ENCODE results near the gene PNPLA2. TPM values are rescaled to one million over a fixed set of nuclear protein-coding genes. Genes with fewer than 3 reads are reported as not detected.

PNPLA2 gene
- total and polyA plus RNA-seq, 2 of the 8 experiments (the other 6 are each of a cell fraction or from before 2014, with no cell fraction given), result 30.9 to 62.1 TPM

DNA sequence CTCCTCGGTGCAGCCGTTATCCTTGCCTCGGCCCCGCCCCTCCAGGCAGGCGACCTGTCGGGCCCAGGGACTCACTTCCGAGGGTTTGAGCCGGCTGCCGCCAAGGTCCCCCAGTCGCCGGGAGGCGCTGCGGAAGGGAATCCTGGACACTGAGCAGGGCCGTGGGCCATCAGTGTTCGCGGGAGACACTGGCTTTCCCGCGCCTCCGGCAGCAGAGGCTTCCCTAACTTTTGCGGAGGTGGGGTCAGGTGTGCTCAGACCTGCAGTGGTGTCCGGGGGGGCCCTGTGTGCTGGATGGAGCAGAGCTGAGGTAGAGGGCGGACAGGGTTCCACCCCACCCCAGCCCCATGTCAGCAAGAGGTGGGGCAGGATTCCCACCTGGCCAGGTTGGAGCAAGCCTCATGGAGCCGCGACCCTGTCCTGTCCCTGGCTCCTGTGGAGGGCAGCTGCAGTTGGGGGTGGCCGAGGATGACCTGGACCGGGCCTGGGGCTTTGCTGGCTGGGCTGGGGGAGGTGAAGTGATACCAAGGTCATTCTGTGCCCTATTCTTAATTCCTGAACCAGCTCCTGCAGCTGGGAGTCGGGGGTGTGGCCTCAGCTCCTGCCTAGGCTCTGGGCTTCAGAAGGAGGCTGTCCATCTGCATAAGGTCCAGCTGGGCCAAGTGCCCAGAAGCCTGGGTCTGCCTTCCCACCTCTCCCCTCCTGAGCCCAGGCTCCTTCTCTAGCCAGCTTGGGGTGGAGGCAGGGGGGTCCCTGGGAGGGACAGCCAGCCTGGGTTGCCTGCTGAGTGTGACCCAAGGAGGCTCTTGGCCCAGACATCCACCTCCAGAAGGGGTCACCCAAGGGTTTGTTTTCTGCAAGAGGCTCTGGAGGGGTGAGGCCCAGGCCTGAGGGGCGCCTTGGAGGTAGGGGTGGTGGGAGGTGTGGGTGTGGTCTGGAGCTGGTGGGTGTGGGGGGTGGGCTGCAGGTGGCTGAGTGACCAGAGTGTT is 32.4 kb downstream of the PNPLA2 start:
- 0 out of 7 replicates have a peak overlapping the region, but pooled peaks of 1 of the 4 experiments have one; percentile 13 for H3K9ac ChIP-seq (replicated peaks in 1 of 4; ENCODE audit: extremely low read depth in 1 of 4, low read depth in 3 of 4, low read length in 3 of 4)
- H3K56ac ChIP-seq (replicated peaks; ENCODE audit: insufficient read length, low read depth, low read length), result no peak overlapping the region
- ChIA-PET POLR2A (ENCODE audit: partially characterized antibody) (interaction anchor here (0.6 to 13.8 kb wide), 12 partner anchors 9 to 371 kb away, joined by 3 to 234 read pairs (median 4); partner anchors contain the start of genes CD151, PIDD1, POLR2L and TSPAN4), CTCF (ENCODE audit: partially characterized antibody) (interaction anchor here (0.7 to 5.4 kb wide), 14 partner anchors 10 to 203 kb away, joined by 3 to 35 read pairs (median 4); no protein-coding TSS in a partner anchor)
- H3K4me2 ChIP-seq (ENCODE audit: insufficient read depth in 1 of 2, low read depth in 2 of 2, low read length in 2 of 2), result peak overlapping the region; percentile 67 to 86
- no peak overlapping the region for H2BK12ac ChIP-seq (ENCODE audit: low read depth, low read length)
- H3K23me2 ChIP-seq (ENCODE audit: low read depth, low read length), result peaks cover 18% of the 10 kb centered on the region; the same call in 1 of the 2 replicates
- H3K4ac ChIP-seq (replicated peaks; ENCODE audit: insufficient read length, low read depth, low read length), result no peak overlapping the region
- H2AK5ac ChIP-seq (ENCODE audit: low read depth, low read length), result no peak overlapping the region
- H3K27ac ChIP-seq (ENCODE audit: low read depth, low read length), result no peak overlapping the region
- 22% methylated on average over 27 of the region's 28 CpGs; no CpG with 5 or more reads in 1 of the 2 experiments for WGBS, 2 experiments (ENCODE audit: extremely low coverage in 1 of 2, insufficient coverage in 1 of 2, insufficient read length in 1 of 2, insufficient replicate concordance in 2 of 2, low coverage in 1 of 2, low lambda C conversion rate in 2 of 2, missing lambda C conversion rate in 1 of 2)
- no peak overlapping the region for H2BK20ac ChIP-seq (ENCODE audit: low read length)
- H3K79me1 ChIP-seq (ENCODE audit: low read depth, low read length), result peaks cover 2% of the 10 kb centered on the region; the same call in 1 of the 2 replicates
- peaks cover 17 to 44% of the 10 kb centered on the region in 2 experiments for H4K20me1 ChIP-seq (replicated peaks in 1 of 2; ENCODE audit: control insufficient read depth in 1 of 2, insufficient read depth in 2 of 2, low read length in 2 of 2)
- peaks cover 0 to 35% (median 19%) of the 10 kb centered on the region in 4 experiments; a peak in 6 of 7 replicates for H3K4me1 ChIP-seq (replicated peaks in 1 of 4; ENCODE audit: control insufficient read depth in 3 of 4, insufficient read depth in 4 of 4, low read length in 3 of 4)
- no peaks in the 10 kb centered on the region for H3K9me3 ChIP-seq (ENCODE audit: insufficient read depth in 2 of 2, low read depth in 1 of 2, low read length in 1 of 2)
- peak in 1 of 2 experiments; percentile 76 for DNase-seq (ENCODE audit: low read depth in 1 of 2, low spot score in 2 of 2)
- no peaks in the 10 kb centered on the region for H3K36me3 ChIP-seq (ENCODE audit: control insufficient read depth in 2 of 4, insufficient read depth in 4 of 4, low read length in 3 of 4)
- H2BK15ac ChIP-seq (ENCODE audit: low read length), result no peak overlapping the region; the same call in 1 of the 2 replicates
- H3K27me3 ChIP-seq (replicated peaks in 1 of 4; ENCODE audit: control insufficient read depth in 3 of 4, extremely low read depth in 1 of 4, insufficient read depth in 3 of 4, low read length in 3 of 4), result peaks cover 0 to 2% (median 0%) of the 10 kb centered on the region in 4 experiments; a peak in 5 of 7 replicates
- no peak overlapping the region for H4K91ac ChIP-seq (replicated peaks; ENCODE audit: insufficient read length, low read length)
- peaks cover 0 to 1% of the 10 kb centered on the region in 2 experiments; a peak in 1 of 4 replicates for H3K79me2 ChIP-seq (ENCODE audit: control insufficient read depth in 1 of 2, insufficient read depth in 2 of 2, low read length in 2 of 2)
- no peak overlapping the region for H2AFZ ChIP-seq (ENCODE audit: low read length)
- H2BK120ac ChIP-seq (replicated peaks; ENCODE audit: low read depth, low read length), result no peak overlapping the region
- no peak overlapping the region for H4K5ac ChIP-seq (ENCODE audit: insufficient read length, low read depth, low read length)
- H3K18ac ChIP-seq (ENCODE audit: extremely low read depth, low read length), result peak overlapping the region; percentile 32
- no peak overlapping the region for H3K23ac ChIP-seq (ENCODE audit: insufficient read length)
- H2BK5ac ChIP-seq (ENCODE audit: low read depth, low read length), result no peak overlapping the region
- no peak overlapping the region for H3K14ac ChIP-seq (ENCODE audit: insufficient read length)
- no peak for FAIRE-seq
- H4K8ac ChIP-seq (ENCODE audit: extremely low read depth, insufficient read depth, low read length), result no peak overlapping the region
- peak overlapping the region; percentile 38 to 69 (median 55) for H3K4me3 ChIP-seq (ENCODE audit: extremely low read depth in 1 of 4, insufficient read depth in 2 of 4, low read depth in 3 of 4, low read length in 4 of 4)
- TF ChIP-seq, protein P1, sequence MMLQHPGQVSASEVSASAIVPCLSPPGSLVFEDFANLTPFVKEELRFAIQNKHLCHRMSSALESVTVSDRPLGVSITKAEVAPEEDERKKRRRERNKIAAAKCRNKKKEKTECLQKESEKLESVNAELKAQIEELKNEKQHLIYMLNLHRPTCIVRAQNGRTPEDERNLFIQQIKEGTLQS (IDR thresholded peaks at IDR 0.05; ENCODE audit: insufficient read depth, low read depth, low read length), result no peak
- TF ChIP-seq GABPA (IDR thresholded peaks at IDR 0.05; ENCODE audit: borderline replicate concordance, insufficient read depth, low read length) (peak; percentile 59; the same call in 1 of the 2 replicates), POLR2AphosphoS5 (IDR thresholded peaks at IDR 0.05; ENCODE audit: low read depth, low read length) (0 out of 2 replicates have a peak, but pooled peaks have one; percentile 30), SP2 (IDR thresholded peaks at IDR 0.05; ENCODE audit: low read length) (no peak), RXRA (IDR thresholded peaks at IDR 0.05; ENCODE audit: insufficient read depth, low read depth, low read length) (0 out of 2 replicates have a peak, but pooled peaks have one; percentile 75), CTCF (IDR thresholded peaks at IDR 0.05; ENCODE audit: control extremely low read depth in 1 of 3, insufficient read depth in 1 of 3, low read depth in 1 of 3, low read length in 3 of 3) (peak in 2 of 3 experiments; percentile 53 to 55; a peak in 3 of 4 replicates)

All from H1 (cell line).